K562 (cell line): ENCODE results near the gene UBE2I.

Experiments
- ARID1B ChIP-seq: fragments of 450-650 bp; IDR thresholded peaks from 2 replicates; pipeline ENCODE4 v1.6.1; 2016; ENCODE audit warnings: antibody characterized with exemption, mild to moderate bottlenecking, inconsistent platforms
- ATF3 ChIP-seq, 2 experiments: fragments of 450-650 bp in 1 of 2; sonication (generic) in 1 of 2; formaldehyde crosslinking in 1 of 2; IDR thresholded peaks in 1 of 2; conservative IDR thresholded peaks in 1 of 2; 2 replicates each; pipeline versions ENCODE4 v1.6.1 to v1.8.1; 2016 to 2023; ENCODE audit warnings: mild to moderate bottlenecking in 2 of 2, moderate library complexity in 2 of 2, inconsistent platforms in 1 of 2, missing genetic modification reagents in 1 of 2
- CBX8 ChIP-seq: fragments of 200-600 bp; sonication (generic); IDR thresholded peaks from 2 replicates; pipeline ENCODE4 v1.6.1; 2012; ENCODE audit warnings: borderline replicate concordance, mixed run types, low read depth, mild to moderate bottlenecking, moderate library complexity, mixed read lengths, low read length, control low read depth, inconsistent platforms; ENCODE audit not compliant: poor library complexity, severe bottlenecking; ENCODE audit errors: extremely low read depth
- CTCF ChIP-seq, 3 experiments: IDR thresholded peaks in 2 of 3; conservative IDR thresholded peaks in 1 of 3; 2 replicates each; pipeline ENCODE4 v1.5.1; 2011 to 2012; ENCODE audit warnings: low read length in 3 of 3, mild to moderate bottlenecking in 3 of 3, control low read depth in 2 of 3, improper control_type of control experiment in 1 of 3, inconsistent platforms in 1 of 3, low read depth in 1 of 3, mixed read lengths in 1 of 3, moderate library complexity in 1 of 3; ENCODE audit not compliant: insufficient read depth in 2 of 3
- FOS ChIP-seq: IDR thresholded peaks from 3 replicates; pipeline ENCODE4 v1.6.1; 2011; ENCODE audit not compliant: insufficient read length; ENCODE audit errors: extremely low read depth
- FOXP1 ChIP-seq: sonication (generic); formaldehyde crosslinking; IDR thresholded peaks from 2 replicates; pipeline ENCODE4 v1.8.0; 2022; ENCODE audit warnings: mild to moderate bottlenecking, missing genetic modification reagents
- HEY1 ChIP-seq: fragments of 250-450 bp; sonication (Bioruptor Pico); IDR thresholded peaks from 2 replicates; pipeline ENCODE4 v1.5.0; 2020; ENCODE audit warnings: mild to moderate bottlenecking, moderate library complexity, borderline replicate concordance
- HMG20A ChIP-seq: fragments of 450-650 bp; formaldehyde crosslinking; conservative IDR thresholded peaks from 2 replicates; pipeline ENCODE4 v1.4.0; 2020; ENCODE audit warnings: mild to moderate bottlenecking, mixed read lengths
- JUN ChIP-seq, 2 experiments: sonication (generic) in 1 of 2; formaldehyde crosslinking in 1 of 2; IDR thresholded peaks; 2 replicates each; pipeline versions ENCODE4 v1.6.1 to v1.8.0; 2012 to 2022; ENCODE audit warnings: borderline replicate concordance in 2 of 2, mild to moderate bottlenecking in 2 of 2, improper control_type of control experiment in 1 of 2, low read depth in 1 of 2, low read length in 1 of 2, missing genetic modification reagents in 1 of 2
- POLR2A ChIP-seq: fragments of 450-650 bp; conservative IDR thresholded peaks from 2 replicates; pipeline ENCODE4 v1.6.1; 2016
- POLR2G ChIP-seq: fragments of 200-400 bp; formaldehyde crosslinking; IDR thresholded peaks from 2 replicates; pipeline ENCODE4 v1.6.1; 2017; ENCODE audit warnings: low read depth, mild to moderate bottlenecking, antibody characterized with exemption, low read length, moderate library complexity
- TAF1 ChIP-seq: IDR thresholded peaks from 2 replicates; pipeline ENCODE4 v1.6.1; 2011; ENCODE audit warnings: mild to moderate bottlenecking, low read length, moderate library complexity; ENCODE audit not compliant: insufficient read depth, control insufficient read depth, severe bottlenecking; ENCODE audit errors: extremely low read depth
- ZNF143 ChIP-seq: sonication (generic); formaldehyde crosslinking; IDR thresholded peaks from 2 replicates; pipeline ENCODE4 v1.9.0; 2022; ENCODE audit warnings: mild to moderate bottlenecking, missing genetic modification reagents
- TF ChIP-seq, protein P1 (sequence below): sonication (generic); formaldehyde crosslinking; IDR thresholded peaks from 2 replicates; pipeline ENCODE4 v1.8.0; 2022; ENCODE audit warnings: missing genetic modification reagents, mild to moderate bottlenecking, borderline replicate concordance

- TF ChIP-seq HMG20A (CRISPR knock-in tag) (no peak), ARID1B (no peak), CTCF (IDR thresholded peaks at IDR 0.05 in 2 of 3, conservative IDR thresholded peaks at IDR 0.05 in 1 of 3; ENCODE audit: insufficient read depth in 2 of 3, low read depth in 1 of 3, low read length in 3 of 3) (no peak), POLR2A (no peak), ATF3 (IDR thresholded peaks at IDR 0.05) (no peak), ATF3 (CRISPR knock-in tag; conservative IDR thresholded peaks at IDR 0.05) (no peak), FOXP1 (no peak), TAF1 (no peak), JUN (IDR thresholded peaks at IDR 0.05; ENCODE audit: borderline replicate concordance, low read depth, low read length) (no peak), JUN (CRISPR knock-in tag; IDR thresholded peaks at IDR 0.05; ENCODE audit: borderline replicate concordance) (no peak), FOS (no peak), POLR2G (no peak), HEY1 (no peak), CBX8 (no peak), ZNF143 (CRISPR knock-in tag) (no peak)
- TF ChIP-seq, protein P1, sequence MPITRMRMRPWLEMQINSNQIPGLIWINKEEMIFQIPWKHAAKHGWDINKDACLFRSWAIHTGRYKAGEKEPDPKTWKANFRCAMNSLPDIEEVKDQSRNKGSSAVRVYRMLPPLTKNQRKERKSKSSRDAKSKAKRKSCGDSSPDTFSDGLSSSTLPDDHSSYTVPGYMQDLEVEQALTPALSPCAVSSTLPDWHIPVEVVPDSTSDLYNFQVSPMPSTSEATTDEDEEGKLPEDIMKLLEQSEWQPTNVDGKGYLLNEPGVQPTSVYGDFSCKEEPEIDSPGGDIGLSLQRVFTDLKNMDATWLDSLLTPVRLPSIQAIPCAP (CRISPR knock-in tag), result no peak
Measured at GRCh38 chr16:1276580-1276878, 32.9 kb upstream of the UBE2I start.
